Neural crest cell (in vitro differentiated cells): ENCODE measurements around the gene RERE. TPM values are rescaled to one million over a fixed set of nuclear protein-coding genes. Genes with fewer than 3 reads are reported as not detected.

ENCODE experiments used
- DNase-seq: peaks from one replicate; pipeline ENCODE4 v3.0.0; 2021; ENCODE audit warnings: low read depth, mixed read lengths, low spot score
- H3K27ac Mint-ChIP-seq: one replicate; pipeline ENCODE4 v1.8.0; 2021; ENCODE audit warnings: mild to moderate bottlenecking, mixed read lengths; ENCODE audit not compliant: unreplicated experiment
- H3K27me3 Mint-ChIP-seq: 2 replicates; pipeline ENCODE4 v1.8.0; 2021; ENCODE audit warnings: low read depth, mild to moderate bottlenecking, mixed read lengths
- H3K36me3 Mint-ChIP-seq: 2 replicates; pipeline ENCODE4 v1.8.0; 2021; ENCODE audit warnings: low read depth, mild to moderate bottlenecking, mixed read lengths
- H3K4me1 Mint-ChIP-seq: 2 replicates; pipeline ENCODE4 v1.8.0; 2021; ENCODE audit warnings: mixed read lengths
- H3K4me3 Mint-ChIP-seq: one replicate; pipeline ENCODE4 v1.8.0; 2021; ENCODE audit warnings: mild to moderate bottlenecking, mixed read lengths
- H3K9me3 Mint-ChIP-seq: 2 replicates; pipeline ENCODE4 v1.8.0; 2021; ENCODE audit warnings: mixed read lengths
- total RNA-seq: library from RNA; stranded (reverse); gene quantifications from 2 replicates; pipeline ENCODE4 v1.2.1, GENCODE V29; 2021
- TF ChIP-seq, protein P1 (sequence below): fragments of 200-600 bp; sonication (generic); conservative IDR thresholded peaks from 2 replicates; pipeline ENCODE4 v1.5.0; 2021; ENCODE audit warnings: antibody characterized with exemption, mild to moderate bottlenecking

The RERE gene
- total RNA-seq, 1 donor from 2014 or later: 122 TPM

DNA sequence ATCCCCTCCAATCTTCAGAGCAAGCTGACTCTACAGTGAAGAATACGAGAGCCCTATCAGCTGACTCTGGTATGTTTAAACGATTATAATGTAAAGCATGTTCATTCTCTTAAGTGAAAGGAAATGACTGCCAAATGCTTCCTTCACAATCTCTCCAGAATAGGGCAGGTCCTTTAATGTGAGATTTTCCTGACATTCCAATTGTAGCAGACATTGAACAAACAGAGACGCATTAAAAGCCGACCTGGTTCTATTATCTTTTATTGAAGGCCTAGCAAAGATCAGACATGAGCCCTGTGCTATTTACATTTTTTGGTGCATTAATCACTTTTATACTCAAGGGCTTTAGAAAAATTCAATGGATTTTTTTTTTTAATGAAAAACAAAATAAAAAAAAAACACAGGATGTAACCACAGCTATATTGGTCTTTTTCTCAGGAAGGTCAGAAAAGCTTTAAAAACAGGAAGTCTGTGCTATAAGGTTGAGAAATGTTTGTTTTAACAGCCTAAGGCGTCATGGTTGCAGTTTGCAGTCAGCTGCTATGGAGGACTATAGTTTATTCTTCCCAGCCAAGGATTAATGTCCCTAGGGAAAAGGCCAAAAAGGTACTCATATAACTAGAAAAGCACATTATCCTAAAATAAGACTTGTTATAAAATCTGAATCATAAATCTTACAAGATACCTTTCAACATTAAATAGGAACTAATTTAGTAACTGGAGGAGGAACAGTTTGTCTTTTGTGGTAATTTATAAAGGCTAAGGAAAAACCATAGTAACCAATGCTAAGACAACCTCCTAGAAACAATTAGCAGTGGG lies 104.8 kb downstream of the RERE start:
- H3K27me3 Mint-ChIP-seq: peaks cover 4% of the 10 kb centered on the region
- H3K27ac Mint-ChIP-seq: peak overlapping the region; percentile 1
- DNase-seq: no peak
- peak overlapping the region; percentile 14 for H3K4me3 Mint-ChIP-seq
- TF ChIP-seq, protein P1, sequence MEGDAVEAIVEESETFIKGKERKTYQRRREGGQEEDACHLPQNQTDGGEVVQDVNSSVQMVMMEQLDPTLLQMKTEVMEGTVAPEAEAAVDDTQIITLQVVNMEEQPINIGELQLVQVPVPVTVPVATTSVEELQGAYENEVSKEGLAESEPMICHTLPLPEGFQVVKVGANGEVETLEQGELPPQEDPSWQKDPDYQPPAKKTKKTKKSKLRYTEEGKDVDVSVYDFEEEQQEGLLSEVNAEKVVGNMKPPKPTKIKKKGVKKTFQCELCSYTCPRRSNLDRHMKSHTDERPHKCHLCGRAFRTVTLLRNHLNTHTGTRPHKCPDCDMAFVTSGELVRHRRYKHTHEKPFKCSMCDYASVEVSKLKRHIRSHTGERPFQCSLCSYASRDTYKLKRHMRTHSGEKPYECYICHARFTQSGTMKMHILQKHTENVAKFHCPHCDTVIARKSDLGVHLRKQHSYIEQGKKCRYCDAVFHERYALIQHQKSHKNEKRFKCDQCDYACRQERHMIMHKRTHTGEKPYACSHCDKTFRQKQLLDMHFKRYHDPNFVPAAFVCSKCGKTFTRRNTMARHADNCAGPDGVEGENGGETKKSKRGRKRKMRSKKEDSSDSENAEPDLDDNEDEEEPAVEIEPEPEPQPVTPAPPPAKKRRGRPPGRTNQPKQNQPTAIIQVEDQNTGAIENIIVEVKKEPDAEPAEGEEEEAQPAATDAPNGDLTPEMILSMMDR: no peak
- H3K9me3 Mint-ChIP-seq: peaks cover 4% of the 10 kb centered on the region
- peaks cover 2% of the 10 kb centered on the region for H3K36me3 Mint-ChIP-seq
- peaks cover 40% of the 10 kb centered on the region for H3K4me1 Mint-ChIP-seq

DNA sequence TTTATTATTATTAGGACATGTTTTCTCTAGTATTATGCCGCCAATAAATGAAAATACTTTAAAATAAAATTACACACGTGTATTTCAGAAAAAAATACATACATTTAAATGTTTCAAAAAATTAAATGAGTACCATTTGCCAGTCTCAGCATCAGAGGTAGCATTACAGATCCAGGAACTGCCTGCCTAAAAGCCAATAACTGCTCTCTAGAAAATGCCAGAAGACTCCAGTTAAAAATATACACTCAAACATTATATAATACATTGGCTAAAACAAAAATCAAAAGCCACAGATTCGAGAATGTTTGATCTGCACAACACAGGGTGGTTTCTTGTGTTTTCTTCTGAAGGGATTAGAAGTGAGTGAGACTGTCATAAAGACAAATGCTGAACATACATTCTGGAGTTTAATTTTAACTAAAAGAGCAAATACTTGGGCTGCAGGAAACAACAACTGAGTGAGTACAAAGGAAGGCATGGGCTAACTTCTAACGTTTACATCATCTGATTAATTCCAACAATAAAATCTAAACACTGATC lies 105.5 kb downstream of the RERE start:
- no peak overlapping the region for H3K27ac Mint-ChIP-seq
- peaks cover 2% of the 10 kb centered on the region for H3K36me3 Mint-ChIP-seq

DNA sequence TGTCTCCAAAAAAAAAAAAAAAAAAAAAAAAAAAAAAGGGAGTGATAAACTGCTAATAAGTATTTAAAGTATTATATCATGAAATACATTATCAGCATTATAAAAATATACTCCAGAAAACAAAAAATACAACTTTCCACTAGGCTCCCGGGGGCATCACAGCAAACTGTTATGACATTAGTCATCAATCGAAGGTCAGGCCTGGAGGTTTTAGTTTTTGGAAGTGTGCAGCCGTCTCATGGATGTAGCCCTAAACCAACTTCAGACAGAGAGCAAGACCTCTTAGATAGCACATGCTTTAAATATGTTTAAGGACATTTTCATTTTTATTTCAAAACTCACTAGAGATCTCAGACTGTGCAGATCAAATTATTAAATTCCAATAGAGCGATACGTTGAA lies 106.3 kb downstream of the RERE start:
- no peak overlapping the region for H3K4me3 Mint-ChIP-seq
- no peak overlapping the region for H3K27ac Mint-ChIP-seq
- H3K27me3 Mint-ChIP-seq: peaks cover 4% of the 10 kb centered on the region
- H3K4me1 Mint-ChIP-seq: peaks cover 52% of the 10 kb centered on the region
- DNase-seq: no peak
- TF ChIP-seq, protein P1: no peak
- peaks cover 4% of the 10 kb centered on the region for H3K9me3 Mint-ChIP-seq
- peaks cover 2% of the 10 kb centered on the region for H3K36me3 Mint-ChIP-seq

More for the DNA sequence above, 105.5 kb downstream of the RERE start:
- peaks cover 4% of the 10 kb centered on the region for H3K27me3 Mint-ChIP-seq
- peaks cover 44% of the 10 kb centered on the region for H3K4me1 Mint-ChIP-seq
- TF ChIP-seq, protein P1: no peak
- peaks cover 4% of the 10 kb centered on the region for H3K9me3 Mint-ChIP-seq
- DNase-seq: no peak
- no peak overlapping the region for H3K4me3 Mint-ChIP-seq

DNA sequence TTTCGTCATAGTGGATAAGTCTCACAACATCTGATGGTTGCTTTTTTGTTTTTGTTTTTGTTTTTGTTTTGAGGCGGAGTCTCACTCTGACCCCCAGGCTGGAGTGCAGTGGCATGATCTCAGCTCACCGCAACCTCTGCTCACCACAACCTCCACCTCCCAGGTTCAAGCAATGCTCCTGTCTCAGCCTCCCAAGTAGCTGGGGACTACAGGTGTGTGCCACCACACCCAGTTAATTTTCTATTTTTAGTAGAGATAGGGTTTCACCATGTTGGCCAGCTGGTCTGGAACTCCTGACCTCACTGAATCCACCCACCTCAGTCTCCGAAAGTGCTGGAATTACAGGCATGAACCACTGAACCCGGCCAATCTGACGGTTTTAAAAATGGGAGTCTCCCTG lies 109.2 kb downstream of the RERE start:
- no peak overlapping the region for H3K4me3 Mint-ChIP-seq
- TF ChIP-seq, protein P1: no peak
- H3K27ac Mint-ChIP-seq: no peak overlapping the region
- peaks cover 68% of the 10 kb centered on the region for H3K4me1 Mint-ChIP-seq
- no peaks in the 10 kb centered on the region for H3K9me3 Mint-ChIP-seq
- no peaks in the 10 kb centered on the region for H3K36me3 Mint-ChIP-seq
- no peak for DNase-seq
- H3K27me3 Mint-ChIP-seq: no peaks in the 10 kb centered on the region

DNA sequence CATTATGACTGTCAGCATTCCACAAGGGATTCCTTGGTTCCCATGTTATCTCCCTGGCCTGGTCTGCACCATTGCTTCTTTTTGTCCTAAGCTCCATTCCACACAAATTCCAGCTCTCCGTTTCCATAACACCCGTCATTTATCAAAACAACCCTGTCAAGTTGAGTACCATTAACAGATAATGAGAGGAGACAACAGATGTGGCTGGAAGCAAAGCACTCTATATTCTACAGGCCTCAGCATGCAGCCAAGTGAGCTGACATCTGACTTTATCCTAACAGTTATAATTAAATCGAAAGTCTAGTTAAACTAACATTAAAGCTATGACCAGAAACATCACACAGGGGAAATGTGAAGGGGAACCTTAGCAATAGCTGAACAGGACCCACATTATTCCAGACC lies 110.4 kb downstream of the RERE start:
- Mint-ChIP-seq H3K36me3 (no peaks in the 10 kb centered on the region), H3K4me1 (peaks cover 65% of the 10 kb centered on the region), H3K27ac (no peak overlapping the region), H3K27me3 (no peaks in the 10 kb centered on the region), H3K4me3 (peak overlapping the region; percentile 73), H3K9me3 (no peaks in the 10 kb centered on the region)
- TF ChIP-seq, protein P1: no peak
- DNase-seq: no peak
